ENCODE data around the gene IRF6. TPM values are rescaled to one million over a fixed set of nuclear protein-coding genes. Genes with fewer than 3 reads are reported as not detected.

IRF6 gene
- total RNA-seq, 1 experiment from 2014 or later, result 44.1 TPM

GRCh38 chr1:209761011-209761635 lies 44.8 kb downstream of the IRF6 start:
- Mint-ChIP-seq H3K4me3 (ENCODE audit: low read depth, unreplicated experiment) (no peak overlapping the region), H3K36me3 (ENCODE audit: insufficient read depth, unreplicated experiment) (no peaks in the 10 kb centered on the region), H3K9me3 (ENCODE audit: low read depth, unreplicated experiment) (no peaks in the 10 kb centered on the region), H3K27me3 (ENCODE audit: unreplicated experiment) (peaks cover 48% of the 10 kb centered on the region), H3K4me1 (ENCODE audit: low read depth, unreplicated experiment) (no peaks in the 10 kb centered on the region), H3K27ac (ENCODE audit: unreplicated experiment) (no peak overlapping the region)
- intact Hi-C loops (cut with micrococcal nuclease; ENCODE audit: unreplicated experiment), result no loop called here
- CTCF ChIA-PET, result interaction anchor here (1.1 kb wide), 1 partner anchor 23 kb away, joined by 3 read pairs; the partner anchor contains the start of gene C1orf74
- no TSS peak for BruUV-seq (replicated peaks)
- DNase-seq, result no peak
- TF ChIP-seq CTCF (IDR thresholded peaks at IDR 0.05; ENCODE audit: unreplicated experiment), result no peak

GRCh38 chr1:209759829-209760359 lies 46.0 kb downstream of the IRF6 start:
- CTCF ChIA-PET, result interaction anchor here (1.1 kb wide), 1 partner anchor 25 kb away, joined by 3 read pairs; the partner anchor contains the start of gene C1orf74
- TF ChIP-seq CTCF (IDR thresholded peaks at IDR 0.05; ENCODE audit: unreplicated experiment), result no peak
- DNase-seq, result no peak
- Mint-ChIP-seq H3K9me3 (ENCODE audit: low read depth, unreplicated experiment) (no peaks in the 10 kb centered on the region), H3K27ac (ENCODE audit: unreplicated experiment) (no peak overlapping the region), H3K4me1 (ENCODE audit: low read depth, unreplicated experiment) (no peaks in the 10 kb centered on the region), H3K27me3 (ENCODE audit: unreplicated experiment) (peaks cover 48% of the 10 kb centered on the region), H3K36me3 (ENCODE audit: insufficient read depth, unreplicated experiment) (no peaks in the 10 kb centered on the region), H3K4me3 (ENCODE audit: low read depth, unreplicated experiment) (no peak overlapping the region)
- intact Hi-C loops (cut with micrococcal nuclease; ENCODE audit: unreplicated experiment), result no loop called here
- no TSS peak for BruUV-seq (replicated peaks)

- no TSS peak for BruUV-seq (replicated peaks)
- Mint-ChIP-seq H3K9me3 (ENCODE audit: low read depth, unreplicated experiment) (no peaks in the 10 kb centered on the region), H3K4me1 (ENCODE audit: low read depth, unreplicated experiment) (no peaks in the 10 kb centered on the region), H3K27ac (ENCODE audit: unreplicated experiment) (no peak overlapping the region), H3K27me3 (ENCODE audit: unreplicated experiment) (peaks cover 48% of the 10 kb centered on the region), H3K4me3 (ENCODE audit: low read depth, unreplicated experiment) (no peak overlapping the region), H3K36me3 (ENCODE audit: insufficient read depth, unreplicated experiment) (no peaks in the 10 kb centered on the region)
- CTCF ChIA-PET, result no interaction called here
- intact Hi-C loops (cut with micrococcal nuclease; ENCODE audit: unreplicated experiment), result no loop called here
- no peak for TF ChIP-seq CTCF (IDR thresholded peaks at IDR 0.05; ENCODE audit: unreplicated experiment)
- DNase-seq, result no peak
Measured at GRCh38 chr1:209758400-209758799, 47.5 kb downstream of the IRF6 start.

GRCh38 chr1:209756615-209757445 lies 49.1 kb downstream of the IRF6 start:
- DNase-seq, result no peak
- no TSS peak for BruUV-seq (replicated peaks)
- no peak for TF ChIP-seq CTCF (IDR thresholded peaks at IDR 0.05; ENCODE audit: unreplicated experiment)
- H3K27me3 Mint-ChIP-seq (ENCODE audit: unreplicated experiment), result peaks cover 32% of the 10 kb centered on the region
- no peak overlapping the region for H3K4me3 Mint-ChIP-seq (ENCODE audit: low read depth, unreplicated experiment)
- H3K4me1 Mint-ChIP-seq (ENCODE audit: low read depth, unreplicated experiment), result no peaks in the 10 kb centered on the region
- intact Hi-C loops (cut with micrococcal nuclease; ENCODE audit: unreplicated experiment), result no loop called here
- no peaks in the 10 kb centered on the region for H3K9me3 Mint-ChIP-seq (ENCODE audit: low read depth, unreplicated experiment)
- CTCF ChIA-PET, result no interaction called here
- H3K36me3 Mint-ChIP-seq (ENCODE audit: insufficient read depth, unreplicated experiment), result no peaks in the 10 kb centered on the region
- H3K27ac Mint-ChIP-seq (ENCODE audit: unreplicated experiment), result no peak overlapping the region
